Cerebellar cortex (tissue), 1 donor: ENCODE data around the gene TAX1BP3.

ENCODE experiments used
- DNase-seq: peaks from one replicate; pipeline ENCODE4 v3.0.0-alpha.2; 2015; ENCODE audit warnings: low spot score

TAX1BP3 gene

GRCh38 chr17:3657874-3658783 lies 10.2 kb downstream of the TAX1BP3 start:
- no peak for DNase-seq

GRCh38 chr17:3657588-3657869 lies 10.8 kb downstream of the TAX1BP3 start:
- no peak for DNase-seq

GRCh38 chr17:3656755-3657587 lies 11.4 kb downstream of the TAX1BP3 start:
- no peak for DNase-seq

GRCh38 chr17:3656353-3656752 lies 12.0 kb downstream of the TAX1BP3 start:
- DNase-seq, result no peak

GRCh38 chr17:3655766-3656165 lies 12.6 kb downstream of the TAX1BP3 start:
- no peak for DNase-seq

GRCh38 chr17:3647769-3648555 lies 20.4 kb downstream of the TAX1BP3 start:
- DNase-seq, result peak; percentile 42

GRCh38 chr17:3647251-3647650 lies 21.1 kb downstream of the TAX1BP3 start:
- no peak for DNase-seq

- DNase-seq, result no peak
Measured at GRCh38 chr17:3645310-3645709, 23.1 kb downstream of the TAX1BP3 start.

- DNase-seq, result no peak
Measured at GRCh38 chr17:3643889-3644349, 24.5 kb downstream of the TAX1BP3 start.

- DNase-seq, result no peak
Measured at GRCh38 chr17:3641717-3642486, 26.5 kb downstream of the TAX1BP3 start.

GRCh38 chr17:3641014-3641413 lies 27.4 kb downstream of the TAX1BP3 start:
- no peak for DNase-seq

- DNase-seq, result no peak
Measured at GRCh38 chr17:3639981-3640596, 28.3 kb downstream of the TAX1BP3 start.

- no peak for DNase-seq
Measured at GRCh38 chr17:3636908-3637373, 31.4 kb downstream of the TAX1BP3 start.

GRCh38 chr17:3636154-3636907 lies 32.0 kb downstream of the TAX1BP3 start, which contains the start of the genes CTNS and SHPK:
CTNS (plus strand) TSS chr17:3636760; CDS start chr17:3640207, 3,447 bp downstream.
SHPK (minus strand) TSS chr17:3636250; CDS start chr17:3636219, 31 bp downstream.
- DNase-seq, result peak; percentile 98

- DNase-seq, result no peak
Measured at GRCh38 chr17:3635474-3636153, 32.8 kb downstream of the TAX1BP3 start.

- DNase-seq, result no peak
Measured at GRCh38 chr17:3632287-3632686, 36.1 kb downstream of the TAX1BP3 start.

- DNase-seq, result no peak
Measured at GRCh38 chr17:3630781-3631180, 37.6 kb downstream of the TAX1BP3 start.

GRCh38 chr17:3627769-3628167 lies 40.6 kb downstream of the TAX1BP3 start:
- no peak for DNase-seq
